ENCODE measurements around the gene GPRC5C.

GPRC5C gene

GRCh38 chr17:74431568-74432423 is at the start of gene GPRC5C:
TSS of gene GPRC5C (plus strand) at chr17:74432088. CDS start at chr17:74439777, 7,689 bp downstream.
- no peak for TF ChIP-seq CTCF (IDR thresholded peaks at IDR 0.05; ENCODE audit: low read depth, low read length)
- DNase-seq (ENCODE audit: extremely low read depth, low read depth) = no peak

DNA sequence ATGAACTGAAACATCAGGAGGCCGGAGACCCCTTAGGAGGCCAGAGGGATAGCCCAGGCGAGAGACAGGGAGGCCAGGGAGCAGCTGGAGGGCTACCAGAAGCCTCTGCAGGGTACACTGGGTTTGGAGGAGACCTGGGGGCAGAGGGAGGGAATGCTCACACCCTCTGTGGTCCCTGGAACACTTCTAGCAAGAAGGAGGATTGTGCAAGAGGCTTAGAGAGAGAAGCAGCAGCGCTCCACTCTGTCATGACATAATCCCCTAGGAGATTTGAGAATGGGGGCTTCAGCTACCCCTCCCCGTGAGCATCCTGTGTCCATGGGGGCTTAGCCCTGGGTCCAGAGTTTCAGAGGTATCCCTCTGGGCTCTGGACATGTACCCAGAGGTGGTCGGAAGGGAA is 48.7 kb upstream of the GPRC5C start:
- DNase-seq (ENCODE audit: extremely low read depth, low read depth) = no peak
- no peak for TF ChIP-seq CTCF (IDR thresholded peaks at IDR 0.05; ENCODE audit: low read depth, low read length)

DNA sequence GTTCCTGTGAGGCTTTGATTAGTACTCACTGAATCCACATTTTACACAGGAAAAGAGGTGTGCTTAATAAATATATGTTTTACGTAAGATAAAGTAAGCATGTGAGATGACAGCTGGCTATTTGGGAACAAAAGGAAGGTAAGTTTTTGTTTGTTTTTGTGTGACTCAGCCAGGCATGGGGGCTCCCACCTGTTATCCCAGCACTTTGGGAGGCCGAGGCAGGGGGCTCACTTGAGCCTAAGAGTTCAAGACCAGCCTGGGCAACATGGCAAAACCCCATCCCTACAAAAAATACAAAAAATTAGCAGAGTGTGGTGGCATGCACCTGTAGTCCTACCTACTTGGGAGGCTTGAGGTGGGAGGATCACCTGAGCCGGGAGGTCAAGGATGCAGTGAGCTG is 46.7 kb upstream of the GPRC5C start:
- no peak for DNase-seq (ENCODE audit: extremely low read depth, low read depth)
- TF ChIP-seq CTCF (IDR thresholded peaks at IDR 0.05; ENCODE audit: low read depth, low read length) = no peak

DNA sequence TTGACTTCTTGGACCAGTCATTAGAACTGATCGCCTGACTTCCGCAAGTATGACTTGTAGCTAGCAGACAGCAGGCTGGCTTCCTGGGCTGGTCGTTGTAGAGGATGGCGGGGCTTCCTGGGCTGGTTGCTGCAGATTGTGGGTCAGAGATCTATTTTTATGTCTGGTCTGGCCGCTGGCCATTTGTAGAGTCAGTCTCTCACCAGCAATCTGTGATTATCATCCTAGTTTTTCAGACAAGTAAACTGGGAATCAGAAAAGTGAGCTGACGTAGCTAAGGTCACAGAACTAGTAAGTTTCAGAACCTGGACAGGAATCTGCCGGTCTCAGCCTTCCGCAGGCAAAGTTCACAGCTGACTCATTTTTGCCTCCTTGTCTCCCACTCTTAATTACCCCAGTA is 45.5 kb upstream of the GPRC5C start:
- no peak for TF ChIP-seq CTCF (IDR thresholded peaks at IDR 0.05; ENCODE audit: low read depth, low read length)
- no peak for DNase-seq (ENCODE audit: extremely low read depth, low read depth)

DNA sequence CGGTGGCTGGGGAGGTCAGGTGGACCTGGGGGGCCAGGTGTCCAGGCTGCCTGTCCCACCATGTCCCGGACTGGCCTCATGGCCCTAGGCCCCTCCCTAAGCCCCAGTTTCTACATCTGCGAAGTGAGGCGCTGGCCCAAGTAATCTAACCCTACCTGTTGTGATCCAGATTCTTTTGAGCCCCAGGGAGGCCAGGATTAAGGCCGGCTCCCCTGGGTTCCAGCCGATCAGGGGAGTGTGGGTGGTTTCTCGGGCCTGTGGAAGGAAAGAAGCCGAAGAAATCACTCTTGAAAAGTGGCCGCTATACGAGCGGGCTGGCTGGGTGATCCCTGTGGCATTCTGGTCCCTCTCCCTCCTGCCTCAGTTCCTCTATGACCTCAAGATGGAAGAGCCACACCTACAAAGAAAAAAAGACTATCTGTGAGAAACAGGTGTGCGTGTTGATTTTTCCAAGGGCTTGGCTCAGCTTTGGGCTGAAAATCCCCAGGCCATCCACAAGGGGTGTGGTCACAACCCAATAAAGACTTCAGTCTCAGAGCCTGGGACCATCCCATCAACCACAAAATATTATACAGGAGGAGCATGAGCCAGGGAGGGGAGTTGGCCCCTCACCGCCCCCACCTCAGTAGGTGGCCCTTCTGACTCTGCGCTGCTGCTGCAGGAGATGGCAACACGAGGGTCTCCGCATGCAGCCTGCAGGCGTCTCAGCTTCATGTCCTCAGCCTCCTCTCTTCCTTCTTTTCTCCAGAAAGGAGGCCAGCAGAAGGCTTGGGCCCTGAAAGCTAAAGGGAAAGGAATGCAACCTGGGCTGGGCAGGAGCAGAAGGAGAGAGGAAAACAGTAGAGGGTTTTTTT is 44.3 kb upstream of the GPRC5C start:
- no peak for TF ChIP-seq CTCF (IDR thresholded peaks at IDR 0.05; ENCODE audit: low read depth, low read length)
- DNase-seq (ENCODE audit: extremely low read depth, low read depth) = no peak

DNA sequence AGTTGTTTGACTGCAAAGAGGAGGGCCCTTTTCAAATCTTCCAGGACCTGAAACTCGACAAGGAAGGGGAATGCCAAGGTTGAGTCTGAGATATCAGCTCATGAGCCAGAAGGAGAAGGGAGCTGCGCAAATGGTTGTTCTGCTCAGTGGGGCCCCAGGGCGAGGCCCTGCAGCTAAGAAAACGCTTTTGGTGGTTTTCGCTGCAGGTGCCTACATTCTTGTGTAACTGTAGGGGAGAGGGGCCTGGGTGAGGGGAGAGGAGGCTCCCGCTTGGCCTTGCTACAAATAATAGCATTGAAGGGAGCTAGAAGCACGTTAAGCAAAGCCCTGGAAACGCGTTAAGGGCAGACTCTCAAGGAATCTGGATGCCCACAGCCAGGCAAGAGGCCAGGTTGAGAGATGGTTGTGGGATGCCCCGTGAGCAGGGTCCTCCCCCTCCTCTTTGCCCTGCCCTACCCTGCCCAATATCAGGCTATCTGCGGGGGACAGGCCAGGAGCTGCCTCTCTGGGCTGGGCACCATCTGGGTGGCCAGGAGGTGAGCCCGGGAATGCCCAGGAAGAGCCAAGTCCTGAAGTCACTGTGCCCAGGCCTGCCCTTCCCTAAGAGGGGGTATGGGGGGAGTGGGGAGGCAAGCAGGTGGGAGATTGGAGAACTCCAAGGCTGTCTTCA is 42.7 kb upstream of the GPRC5C start:
- no peak for TF ChIP-seq CTCF (IDR thresholded peaks at IDR 0.05; ENCODE audit: low read depth, low read length)
- DNase-seq (ENCODE audit: extremely low read depth, low read depth) = no peak
